GM21528 (cell line): ENCODE data around the gene HIGD1A.
A peak's percentile ranks its signal among the peaks of the same experiment; 100 is the strongest.

Source experiments
- ATAC-seq: cut with Tn5 transposase; IDR thresholded peaks from one replicate; pipeline ENCODE4 v1.9.1; 2021; ENCODE audit warnings: mild to moderate bottlenecking, moderate library complexity; ENCODE audit not compliant: unreplicated experiment, low FRiP score

The HIGD1A gene

GRCh38 chr3:42801784-42802183 is 2.5 kb downstream of the HIGD1A start:
- ATAC-seq: no peak

- ATAC-seq: no peak
Observed at GRCh38 chr3:42801048-42801620, 3.2 kb downstream of the HIGD1A start.

- no peak for ATAC-seq
Observed at GRCh38 chr3:42800251-42800650, 4.0 kb downstream of the HIGD1A start.

- no peak for ATAC-seq
Observed at GRCh38 chr3:42799376-42799775, 4.9 kb downstream of the HIGD1A start.

GRCh38 chr3:42796332-42796885 is 7.9 kb downstream of the HIGD1A start:
- no peak for ATAC-seq

GRCh38 chr3:42795621-42796181 is 8.6 kb downstream of the HIGD1A start:
- ATAC-seq: no peak

GRCh38 chr3:42790714-42791229 is 13.5 kb downstream of the HIGD1A start:
- ATAC-seq: no peak

- no peak for ATAC-seq
Observed at GRCh38 chr3:42786631-42787030, 17.7 kb downstream of the HIGD1A start.

GRCh38 chr3:42786212-42786611 is 18.1 kb downstream of the HIGD1A start:
- no peak for ATAC-seq

GRCh38 chr3:42780892-42781700 is 23.2 kb downstream of the HIGD1A start:
- ATAC-seq: no peak

GRCh38 chr3:42780398-42780797 is 23.9 kb downstream of the HIGD1A start:
- no peak for ATAC-seq

GRCh38 chr3:42778644-42779043 is 25.6 kb downstream of the HIGD1A start:
- ATAC-seq: no peak

GRCh38 chr3:42773409-42773751 is 30.9 kb downstream of the HIGD1A start:
- peak; percentile 7 for ATAC-seq

- peak; percentile 99 for ATAC-seq
Observed at GRCh38 chr3:42772670-42773408, 31.5 kb downstream of the HIGD1A start, which contains the start of gene CCDC13. CCDC13 (minus strand) TSS chr3:42773253; CDS start chr3:42758345, 14,908 bp downstream.

GRCh38 chr3:42771271-42771670 is 33.0 kb downstream of the HIGD1A start:
- ATAC-seq: no peak

GRCh38 chr3:42769477-42770131 is 34.7 kb downstream of the HIGD1A start:
- ATAC-seq: no peak

- no peak for ATAC-seq
Observed at GRCh38 chr3:42764561-42765295, 39.6 kb downstream of the HIGD1A start.

GRCh38 chr3:42764115-42764514 is 40.2 kb downstream of the HIGD1A start:
- ATAC-seq: no peak

GRCh38 chr3:42763021-42763420 is 41.3 kb downstream of the HIGD1A start:
- no peak for ATAC-seq
